Parathyroid adenoma (tissue), 2 donors: Measurements from ENCODE around the gene VPS11.
A peak's percentile ranks its signal among the peaks of the same experiment; 100 is the strongest.
"Not testable (repeated sequence)": the region's sequence is repeated elsewhere in the genome, so short reads cannot be mapped to it uniquely, and the experiment has no call there.

Experiments used
- H2AFZ ChIP-seq: fragments of 300-600 bp; sonication (generic); one replicate; pipeline ENCODE4 v1.7.0; 2017; ENCODE audit warnings: antibody characterized with exemption, mild to moderate bottlenecking
- H3K27ac ChIP-seq: fragments of 300-600 bp; sonication (generic); one replicate; pipeline ENCODE4 v1.7.0; 2017
- H3K27me3 ChIP-seq: fragments of 300-600 bp; sonication (generic); one replicate; pipeline ENCODE4 v1.7.0; 2017; ENCODE audit warnings: low read length; ENCODE audit not compliant: control insufficient read depth, insufficient read depth
- H3K36me3 ChIP-seq: fragments of 300-600 bp; sonication (generic); one replicate; pipeline ENCODE4 v1.7.0; 2017; ENCODE audit warnings: low read length; ENCODE audit not compliant: control insufficient read depth, insufficient read depth
- H3K4me1 ChIP-seq: fragments of 300-600 bp; sonication (generic); one replicate; pipeline ENCODE4 v1.7.0; 2017; ENCODE audit warnings: control low read depth
- H3K4me2 ChIP-seq: fragments of 300-600 bp; sonication (generic); one replicate; pipeline ENCODE4 v1.7.0; 2017; ENCODE audit warnings: low read length
- H3K4me3 ChIP-seq: fragments of 300-600 bp; sonication (generic); one replicate; pipeline ENCODE4 v1.7.0; 2017; ENCODE audit warnings: low read depth, low read length
- H3K79me2 ChIP-seq: fragments of 300-600 bp; sonication (generic); one replicate; pipeline ENCODE4 v1.7.0; 2017; ENCODE audit warnings: control low read depth
- H3K9ac ChIP-seq: fragments of 300-600 bp; sonication (generic); one replicate; pipeline ENCODE4 v1.7.0; 2017; ENCODE audit warnings: mild to moderate bottlenecking
- H3K9me3 ChIP-seq: fragments of 300-600 bp; sonication (generic); one replicate; pipeline ENCODE4 v1.7.0; 2017; ENCODE audit warnings: low read length; ENCODE audit not compliant: control insufficient read depth
- TF ChIP-seq, protein P1 (sequence below): fragments of 300-600 bp; sonication (generic); IDR thresholded peaks from one replicate; pipeline ENCODE4 v1.7.0; 2017; ENCODE audit warnings: antibody characterized with exemption, mild to moderate bottlenecking
- donor health status: primary hyperparathyroidism.

Gene VPS11

DNA sequence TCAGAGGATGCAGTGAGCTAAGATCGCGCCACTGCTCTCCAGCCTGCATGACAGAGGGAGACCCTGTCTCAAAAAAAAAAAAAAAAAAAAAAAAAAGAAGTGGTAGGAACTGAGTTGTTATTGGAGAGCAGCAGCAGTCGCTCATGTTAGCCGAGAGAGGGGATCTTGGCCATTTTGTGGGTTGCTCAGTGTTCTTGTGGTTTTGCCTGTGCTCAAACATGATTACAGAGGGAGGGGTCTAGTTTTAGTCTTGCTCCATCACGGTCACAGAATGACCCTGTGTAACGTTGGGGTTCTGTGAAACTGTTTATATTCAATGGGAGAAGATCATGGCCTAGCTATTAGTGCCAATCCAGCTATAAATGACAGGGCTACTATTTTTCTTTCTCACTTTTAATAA, 32.1 kb downstream of the VPS11 start:
- Histone ChIP-seq H2AFZ (no peak overlapping the region), H3K4me2 (no peak overlapping the region), H3K27ac (no peak overlapping the region), H3K4me3 (no peak overlapping the region), H3K36me3 (no peaks in the 10 kb centered on the region), H3K27me3 (no peaks in the 10 kb centered on the region), H3K9me3 (no peaks in the 10 kb centered on the region), H3K9ac (no peak overlapping the region), H3K4me1 (peaks cover 4% of the 10 kb centered on the region), H3K79me2 (no peaks in the 10 kb centered on the region)
- TF ChIP-seq, protein P1, sequence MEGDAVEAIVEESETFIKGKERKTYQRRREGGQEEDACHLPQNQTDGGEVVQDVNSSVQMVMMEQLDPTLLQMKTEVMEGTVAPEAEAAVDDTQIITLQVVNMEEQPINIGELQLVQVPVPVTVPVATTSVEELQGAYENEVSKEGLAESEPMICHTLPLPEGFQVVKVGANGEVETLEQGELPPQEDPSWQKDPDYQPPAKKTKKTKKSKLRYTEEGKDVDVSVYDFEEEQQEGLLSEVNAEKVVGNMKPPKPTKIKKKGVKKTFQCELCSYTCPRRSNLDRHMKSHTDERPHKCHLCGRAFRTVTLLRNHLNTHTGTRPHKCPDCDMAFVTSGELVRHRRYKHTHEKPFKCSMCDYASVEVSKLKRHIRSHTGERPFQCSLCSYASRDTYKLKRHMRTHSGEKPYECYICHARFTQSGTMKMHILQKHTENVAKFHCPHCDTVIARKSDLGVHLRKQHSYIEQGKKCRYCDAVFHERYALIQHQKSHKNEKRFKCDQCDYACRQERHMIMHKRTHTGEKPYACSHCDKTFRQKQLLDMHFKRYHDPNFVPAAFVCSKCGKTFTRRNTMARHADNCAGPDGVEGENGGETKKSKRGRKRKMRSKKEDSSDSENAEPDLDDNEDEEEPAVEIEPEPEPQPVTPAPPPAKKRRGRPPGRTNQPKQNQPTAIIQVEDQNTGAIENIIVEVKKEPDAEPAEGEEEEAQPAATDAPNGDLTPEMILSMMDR = no peak

DNA sequence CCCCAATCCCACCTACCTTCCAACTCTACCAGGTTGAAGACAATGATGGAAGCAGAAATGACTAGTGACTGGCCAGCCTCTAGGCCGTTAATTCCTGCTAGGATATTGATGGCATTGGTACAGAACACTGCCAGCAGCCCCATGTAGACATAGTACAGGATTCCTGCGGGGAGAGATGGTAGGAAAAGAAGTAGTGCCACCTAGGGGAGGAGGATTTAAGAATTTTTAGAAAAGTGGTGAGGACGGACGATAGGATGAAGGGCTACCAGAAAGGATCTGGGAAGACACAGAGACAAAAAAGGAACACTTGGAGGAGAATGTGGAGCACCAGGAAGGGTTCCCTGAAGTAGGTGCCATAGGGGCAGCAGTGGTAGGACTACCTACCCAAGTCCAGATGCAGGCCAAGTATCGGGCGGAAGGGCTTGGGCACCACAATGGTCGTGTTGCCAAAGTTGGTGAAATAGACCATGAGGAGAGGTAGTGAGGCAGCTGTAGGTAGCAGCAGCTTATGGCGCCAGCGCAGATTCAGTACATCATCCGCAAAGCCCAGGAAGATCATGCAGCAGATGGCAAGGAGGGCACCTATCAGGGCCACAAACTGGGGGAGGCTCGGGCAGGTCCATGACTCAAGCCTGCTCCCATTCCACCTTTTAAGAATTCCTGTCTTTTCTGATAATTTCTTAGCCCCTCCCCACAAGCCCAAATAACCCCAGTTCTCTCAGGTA, 32.8 kb downstream of the VPS11 start:
- Histone ChIP-seq H3K27me3 (no peaks in the 10 kb centered on the region), H3K79me2 (no peaks in the 10 kb centered on the region), H2AFZ (no peak overlapping the region), H3K4me2 (peak overlapping the region; percentile 91), H3K4me1 (peaks cover 4% of the 10 kb centered on the region), H3K4me3 (peak overlapping the region; percentile 70), H3K9me3 (no peaks in the 10 kb centered on the region), H3K36me3 (no peaks in the 10 kb centered on the region), H3K9ac (no peak overlapping the region), H3K27ac (no peak overlapping the region)
- TF ChIP-seq, protein P1 = no peak

DNA sequence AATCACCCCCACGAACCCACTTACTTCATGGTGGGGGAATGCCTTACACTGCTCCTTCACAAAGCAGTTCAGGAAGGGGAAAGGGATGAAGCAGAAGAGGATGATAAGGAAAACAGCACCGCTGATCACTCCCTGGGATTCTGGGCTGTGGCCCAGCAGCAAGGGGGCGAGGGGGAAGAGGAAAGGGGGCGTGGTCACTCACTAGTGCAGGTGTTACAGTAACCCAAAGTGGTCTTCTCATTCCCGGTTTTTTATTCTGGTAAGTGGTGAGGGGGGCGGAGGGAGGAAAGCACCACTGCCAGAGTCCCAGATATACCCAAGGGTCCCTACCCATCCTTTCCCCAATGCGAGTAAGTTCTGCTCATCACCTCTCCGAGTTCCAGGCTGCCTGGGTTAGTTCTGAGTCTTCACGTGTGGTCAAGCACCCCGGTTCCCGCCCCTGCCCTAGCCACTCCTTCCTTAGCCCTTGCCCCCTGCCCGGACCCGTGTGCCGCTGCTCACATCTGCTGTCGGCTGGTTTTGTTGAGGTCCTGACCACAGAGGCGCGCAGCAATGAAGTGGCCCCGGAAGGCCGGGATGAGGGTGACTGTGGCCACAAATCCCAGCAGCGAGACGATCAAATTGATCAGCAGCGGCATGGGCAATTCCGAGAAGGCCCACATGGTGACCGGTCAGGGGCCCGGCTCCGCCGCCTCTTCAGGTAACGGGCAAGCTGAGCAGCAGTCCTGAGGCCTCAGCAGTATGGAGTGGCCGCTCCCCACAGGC, 33.6 kb downstream of the VPS11 start:
- Histone ChIP-seq H3K79me2 (no peaks in the 10 kb centered on the region), H3K27ac (peak overlapping the region; percentile 95), H3K36me3 (no peaks in the 10 kb centered on the region), H3K9ac (no peak overlapping the region), H3K4me3 (peak overlapping the region; percentile 70), H3K4me2 (peak overlapping the region; percentile 91), H3K27me3 (no peaks in the 10 kb centered on the region), H2AFZ (peak overlapping the region; percentile 95), H3K4me1 (peaks cover 4% of the 10 kb centered on the region), H3K9me3 (no peaks in the 10 kb centered on the region)
- TF ChIP-seq, protein P1 = no peak

DNA sequence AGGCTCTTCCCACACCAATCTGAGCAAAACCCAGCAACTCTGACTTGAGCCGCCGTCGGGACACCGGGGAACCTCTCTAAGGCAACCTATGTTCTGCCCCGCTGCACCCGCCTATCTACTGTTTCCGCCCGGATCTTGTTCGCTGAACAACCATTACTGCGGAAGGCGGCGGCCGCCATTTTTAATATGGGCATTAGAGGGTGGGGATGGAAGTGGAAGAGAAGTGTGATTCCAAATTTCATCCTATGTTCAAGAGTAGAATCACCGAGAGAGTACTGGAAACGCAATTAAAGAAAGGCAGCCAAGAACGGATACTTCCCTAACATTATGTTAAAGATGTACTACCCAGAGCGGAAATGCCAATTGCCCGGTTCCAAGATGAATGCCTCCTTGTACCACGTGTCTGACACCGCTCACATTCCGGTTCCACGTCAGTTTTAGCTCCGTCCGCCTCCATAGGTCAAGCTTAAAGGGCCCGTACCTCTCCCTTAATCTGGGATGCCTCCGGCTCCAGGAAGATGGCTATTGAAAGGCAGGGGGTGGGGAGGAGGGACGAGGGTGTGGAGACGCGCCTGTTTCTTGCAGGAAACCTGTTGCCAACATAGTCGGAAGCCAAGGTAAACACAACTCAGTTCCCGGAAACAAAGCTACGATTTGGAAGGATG, 34.3 kb downstream of the VPS11 start, which contains the start of gene DPAGT1:
DPAGT1 (minus strand) TSS at position 95 of the 665 bp plus-strand sequence. CDS start 198 bp downstream, outside the sequence.
- Histone ChIP-seq H3K27ac (peak within 1 kb of the TSS; percentile 95), H3K4me2 (peak within 1 kb of the TSS; percentile 91), H3K4me1 (peaks cover 7% of the 10 kb centered on the region), H2AFZ (peak within 1 kb of the TSS; percentile 95), H3K36me3 (no peaks in the 10 kb centered on the region), H3K27me3 (no peaks in the 10 kb centered on the region), H3K9me3 (no peaks in the 10 kb centered on the region), H3K9ac (peak within 1 kb of the TSS; percentile 37), H3K4me3 (peak within 1 kb of the TSS; percentile 70), H3K79me2 (no peaks in the 10 kb centered on the region)
- TF ChIP-seq, protein P1 = no peak

DNA sequence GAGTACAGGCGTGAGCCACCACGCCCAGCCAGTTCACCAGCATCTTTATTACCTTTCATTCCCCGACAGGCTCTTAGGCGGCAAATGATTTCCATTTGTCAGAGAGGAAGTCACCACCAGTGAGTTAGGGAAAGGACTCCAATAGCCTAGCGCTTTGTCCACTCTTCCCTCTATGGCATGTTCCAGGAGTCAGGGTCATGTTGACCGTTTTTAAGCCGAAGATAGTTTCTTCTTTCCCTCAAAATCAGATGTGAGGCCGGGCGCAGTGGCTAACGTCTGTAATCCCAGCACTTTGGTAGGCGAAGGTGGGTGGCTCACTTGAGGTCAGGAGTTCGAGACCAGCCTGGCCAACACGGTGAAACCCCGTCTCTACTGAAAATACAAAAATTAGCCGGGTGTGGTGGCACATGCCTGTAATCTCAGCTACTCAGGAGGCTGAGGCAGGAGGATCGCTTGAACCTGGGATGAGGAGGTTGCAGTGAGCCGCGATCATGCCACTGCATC, 35.6 kb downstream of the VPS11 start:
- not testable (repeated sequence) for H3K79me2 ChIP-seq, H3K4me1 ChIP-seq, H3K27me3 ChIP-seq, H3K9me3 ChIP-seq, H3K4me2 ChIP-seq, H3K36me3 ChIP-seq, H3K9ac ChIP-seq, H2AFZ ChIP-seq
- Histone ChIP-seq H3K27ac (peak overlapping the region; percentile 55), H3K4me3 (peak overlapping the region; percentile 70)
